HepG2 (cell line): Measurements from ENCODE around the gene MRPS31. TPM values are rescaled to one million over a fixed set of nuclear protein-coding genes. Genes with fewer than 3 reads are reported as not detected.

Experiments
- ETV5 ChIP-seq: IDR thresholded peaks from 2 replicates; pipeline ENCODE4 v1.6.1; 2018; ENCODE audit warnings: missing biosample characterization, missing genetic modification reagents, inconsistent platforms, borderline replicate concordance
- FOXP4 ChIP-seq: sonication (generic); formaldehyde crosslinking; IDR thresholded peaks from 2 replicates; pipeline ENCODE4 v1.4.0; 2020; ENCODE audit warnings: missing genetic modification reagents
- HOXA5 ChIP-seq: sonication (generic); formaldehyde crosslinking; IDR thresholded peaks from 2 replicates; pipeline ENCODE4 v1.4.0; 2020; ENCODE audit warnings: missing genetic modification reagents
- NPAS2 ChIP-seq: sonication (generic); formaldehyde crosslinking; IDR thresholded peaks from 2 replicates; pipeline ENCODE4 v1.8.0; 2022; ENCODE audit warnings: mild to moderate bottlenecking, missing genetic modification reagents, borderline replicate concordance
- POLR2G ChIP-seq: fragments of 200-400 bp; formaldehyde crosslinking; IDR thresholded peaks from 2 replicates; pipeline ENCODE4 v1.6.1; 2018; ENCODE audit warnings: mild to moderate bottlenecking, low read depth, low read length, moderate library complexity
- PRMT3 ChIP-seq: sonication (generic); formaldehyde crosslinking; IDR thresholded peaks from 2 replicates; pipeline ENCODE4 v1.8.1; 2022; ENCODE audit warnings: low read depth, mild to moderate bottlenecking, moderate library complexity, missing genetic modification reagents, borderline replicate concordance
- RARG ChIP-seq: sonication (generic); formaldehyde crosslinking; IDR thresholded peaks from 2 replicates; pipeline ENCODE4 v1.4.0; 2020; ENCODE audit warnings: low read depth, mild to moderate bottlenecking, missing genetic modification reagents
- RBM22 ChIP-seq: fragments of 200-400 bp; formaldehyde crosslinking; optimal IDR thresholded peaks from 2 replicates; pipeline ENCODE3; 2017; ENCODE audit warnings: mild to moderate bottlenecking, low read length, moderate library complexity
- SALL1 ChIP-seq: sonication (generic); formaldehyde crosslinking; IDR thresholded peaks from 2 replicates; pipeline ENCODE4 v1.8.0; 2022; ENCODE audit warnings: mild to moderate bottlenecking, missing genetic modification reagents
- SKIL ChIP-seq: sonication (generic); formaldehyde crosslinking; IDR thresholded peaks from 2 replicates; pipeline ENCODE4 v1.8.0; 2022; ENCODE audit warnings: missing genetic modification reagents, mild to moderate bottlenecking, moderate library complexity, borderline replicate concordance
- SP140L ChIP-seq: sonication (generic); formaldehyde crosslinking; IDR thresholded peaks from 2 replicates; pipeline ENCODE4 v1.4.0; 2020; ENCODE audit warnings: missing genetic modification reagents, borderline replicate concordance
- SP2 ChIP-seq: sonication (generic); formaldehyde crosslinking; IDR thresholded peaks from 2 replicates; pipeline ENCODE4 v1.5.1; 2020; ENCODE audit warnings: mild to moderate bottlenecking, missing genetic modification reagents
- TERF1 ChIP-seq: sonication (generic); formaldehyde crosslinking; IDR thresholded peaks from 2 replicates; pipeline ENCODE4 v1.8.0; 2022; ENCODE audit warnings: mild to moderate bottlenecking, missing genetic modification reagents, moderate library complexity
- ZBTB43 ChIP-seq: sonication (generic); formaldehyde crosslinking; conservative IDR thresholded peaks from 2 replicates; pipeline ENCODE4 v1.4.0; 2020; ENCODE audit warnings: missing genetic modification reagents
- ZNF282 ChIP-seq: fragments of 450-650 bp; IDR thresholded peaks from 2 replicates; pipeline ENCODE4 v1.6.1; 2018; ENCODE audit not compliant: partially characterized antibody
- ZNF292 ChIP-seq: sonication (generic); formaldehyde crosslinking; IDR thresholded peaks from 2 replicates; pipeline ENCODE4 v1.8.1; 2022; ENCODE audit warnings: mild to moderate bottlenecking, low read depth, missing genetic modification reagents, borderline replicate concordance
- ZNF546 ChIP-seq: sonication (generic); formaldehyde crosslinking; conservative IDR thresholded peaks from 2 replicates; pipeline ENCODE4 v1.8.1; 2023; ENCODE audit warnings: mild to moderate bottlenecking, missing genetic modification reagents
- ZNF770 ChIP-seq: sonication (generic); formaldehyde crosslinking; IDR thresholded peaks from 2 replicates; pipeline ENCODE4 v1.5.0; 2020; ENCODE audit warnings: mild to moderate bottlenecking, missing genetic modification reagents
- ZNF784 ChIP-seq: sonication (generic); formaldehyde crosslinking; IDR thresholded peaks from 2 replicates; pipeline ENCODE4 v1.5.1; 2020; ENCODE audit warnings: missing genetic modification reagents, mild to moderate bottlenecking, borderline replicate concordance
- polyA plus RNA-seq, 8 experiments: library from polyadenylated mRNA; depleted of rRNA in 3 of 8; stranded (reverse) in 7 of 8; unstranded in 1 of 8; fragments of >200 nt; fragmentation: Illumina TruSeq in 4 of 8; extraction: Trizol in 4 of 8; gene quantifications; 2 replicates each; pipeline versions ENCODE4 v1.2.1 to v1.2.3, GENCODE V29; 2011 to 2016; ENCODE audit warnings: low read depth in 4 of 8, missing spikeins in 1 of 8, mixed read lengths in 1 of 8; ENCODE audit not compliant: insufficient read depth in 1 of 8
- total RNA-seq, 5 experiments: library from RNA; depleted of rRNA; stranded (reverse); fragments of >200 nt; fragmentation: Illumina TruSeq; extraction: Trizol; gene quantifications; 2 replicates each; pipeline ENCODE4 v1.2.3, GENCODE V29; 2016; ENCODE audit warnings: low read depth in 1 of 5

Gene MRPS31
- total and polyA plus RNA-seq, 2 of the 13 experiments (the other 11 are each of a cell fraction or from before 2014, with no cell fraction given): 23.7 to 34.1 TPM

GRCh38 chr13:40772765-40773473 is 1.9 kb upstream of the MRPS31 start (continued):
- peak; percentile 95 for TF ChIP-seq ZNF770 (CRISPR knock-in tag)
- TF ChIP-seq SP2: no peak
- no peak for TF ChIP-seq PRMT3
- TF ChIP-seq FOXP4 (CRISPR knock-in tag): peak; percentile 38; the same call in 1 of the 2 replicates
- no peak for TF ChIP-seq SKIL (CRISPR knock-in tag)
- TF ChIP-seq RBM22: no peak
- TF ChIP-seq ZNF546 (CRISPR knock-in tag): no peak
- 0 out of 2 replicates have a peak, but pooled peaks have one; percentile 25 for TF ChIP-seq SALL1 (CRISPR knock-in tag)
- no peak for TF ChIP-seq ZBTB43
- no peak for TF ChIP-seq RARG
- 0 out of 2 replicates have a peak, but pooled peaks have one; percentile 27 for TF ChIP-seq POLR2G
- no peak for TF ChIP-seq TERF1
- no peak for TF ChIP-seq ZNF282
- TF ChIP-seq HOXA5 (CRISPR knock-in tag): no peak
- TF ChIP-seq ETV5 (CRISPR knock-in tag): no peak
- TF ChIP-seq NPAS2 (CRISPR knock-in tag): no peak
- TF ChIP-seq ZNF292 (CRISPR knock-in tag): peak; percentile 14; the same call in 1 of the 2 replicates
- TF ChIP-seq SP140L (CRISPR knock-in tag): no peak
- TF ChIP-seq ZNF784 (CRISPR knock-in tag): no peak
